GM10266 (cell line): ENCODE data around the gene GCC1.
"Not testable (repeated sequence)": the region's sequence is repeated elsewhere in the genome, so short reads cannot be mapped to it uniquely, and the experiment has no call there.

Experiments used
- DNase-seq: peaks from one replicate; pipeline ENCODE4 v3.0.0; 2012; ENCODE audit errors: extremely low spot score
- CTCF ChIP-seq: IDR thresholded peaks from 2 replicates; pipeline ENCODE4 v1.5.1; 2012; ENCODE audit warnings: mild to moderate bottlenecking, low read depth; ENCODE audit not compliant: control insufficient read depth, insufficient read depth; ENCODE audit errors: missing control alignments

GCC1 gene

GRCh38 chr7:127556404-127556803 is 29.0 kb downstream of the GCC1 start:
- DNase-seq = no peak
- TF ChIP-seq CTCF = no peak

GRCh38 chr7:127551941-127552340 is 33.5 kb downstream of the GCC1 start:
- no peak for TF ChIP-seq CTCF
- DNase-seq = no peak

- DNase-seq = no peak
Observed at GRCh38 chr7:127550247-127550646, 35.1 kb downstream of the GCC1 start.

GRCh38 chr7:127546313-127546712 is 39.1 kb downstream of the GCC1 start:
- TF ChIP-seq CTCF = no peak
- no peak for DNase-seq

More at GRCh38 chr7:127550247-127550646, 35.1 kb downstream of the GCC1 start:
- TF ChIP-seq CTCF = no peak

- no peak for TF ChIP-seq CTCF
- no peak for DNase-seq
Observed at GRCh38 chr7:127541548-127541947, 43.8 kb downstream of the GCC1 start.

GRCh38 chr7:127540461-127540860 is 44.9 kb downstream of the GCC1 start:
- not testable (repeated sequence) for DNase-seq

GRCh38 chr7:127539116-127539515 is 46.3 kb downstream of the GCC1 start:
- no peak for TF ChIP-seq CTCF
- DNase-seq = no peak

GRCh38 chr7:127536741-127537140 is 48.7 kb downstream of the GCC1 start:
- DNase-seq = no peak
- no peak for TF ChIP-seq CTCF
